ENCODE results near the gene ACOT7. TPM values are rescaled to one million over a fixed set of nuclear protein-coding genes. Genes with fewer than 3 reads are reported as not detected.
A peak's percentile ranks its signal among the peaks of the same experiment; 100 is the strongest.

ACOT7 gene
- polyA plus RNA-seq, 6 donors from 2014 or later = 1.8 to 3.7 (median 2.9) TPM

DNA sequence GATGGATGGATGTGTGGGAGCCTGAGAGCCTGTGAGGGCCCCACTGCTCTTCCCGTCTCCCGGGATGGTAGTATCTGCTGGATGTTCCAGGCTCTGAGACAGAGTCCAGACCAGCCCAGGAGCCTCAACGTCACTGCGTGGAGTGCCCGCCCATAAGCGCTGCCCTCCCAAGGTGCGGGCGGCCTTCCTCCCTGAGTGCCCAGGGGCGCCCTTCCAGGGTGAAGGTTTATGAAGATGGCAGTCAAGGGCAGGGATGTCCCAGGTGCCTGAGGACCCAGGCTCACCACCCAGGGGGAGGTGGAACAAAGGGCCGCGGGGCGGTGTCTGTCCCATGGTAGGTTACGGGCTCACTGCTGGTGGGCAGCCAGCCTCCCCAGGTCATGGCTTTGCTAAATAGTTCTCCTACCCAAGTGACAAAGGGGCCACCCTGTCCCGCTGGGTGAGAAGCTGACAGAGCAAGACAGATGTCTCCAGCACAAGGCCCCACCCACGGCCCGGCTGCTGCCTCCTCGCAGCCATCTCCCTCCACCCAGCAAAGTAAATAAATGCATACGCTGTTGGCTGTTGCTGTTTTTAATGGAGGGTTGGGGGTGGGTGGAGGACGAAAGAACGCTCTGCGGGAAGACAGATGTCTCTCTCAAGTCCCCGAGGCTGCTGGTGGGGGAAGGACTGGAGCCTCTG is 123.7 kb downstream of the ACOT7 start:
- H3K27me3 Mint-ChIP-seq = no peaks in the 10 kb centered on the region
- no peak for DNase-seq
- H3K9me3 Mint-ChIP-seq = no peaks in the 10 kb centered on the region
- no peaks in the 10 kb centered on the region for H3K4me1 Mint-ChIP-seq
- no peak overlapping the region for H3K27ac Mint-ChIP-seq
- ATAC-seq (ENCODE audit: low read depth in 2 of 2) = no peak
- H3K4me3 Mint-ChIP-seq = no peak overlapping the region
- no peaks in the 10 kb centered on the region for H3K36me3 Mint-ChIP-seq

DNA sequence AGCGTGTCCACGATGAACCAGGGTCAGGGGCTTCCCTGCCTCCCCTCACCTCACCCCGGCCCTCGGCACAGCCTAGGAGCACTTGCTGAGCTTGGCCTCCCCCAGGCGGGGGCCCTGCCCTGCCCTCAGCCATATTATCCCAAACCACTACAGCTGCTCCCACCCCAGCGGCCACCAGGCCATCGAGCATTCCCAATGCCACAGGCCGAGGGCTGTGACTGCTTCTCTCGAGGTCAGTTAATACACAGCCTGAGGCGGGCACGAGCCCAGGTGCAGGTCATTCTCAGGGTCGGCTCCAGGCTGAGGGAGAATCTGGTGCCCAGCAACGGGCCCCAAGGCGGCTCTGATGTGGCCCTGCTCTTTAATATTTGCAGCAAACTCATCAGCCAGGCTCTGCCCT is 124.3 kb downstream of the ACOT7 start:
- Mint-ChIP-seq H3K4me3 (no peak overlapping the region), H3K27me3 (no peaks in the 10 kb centered on the region), H3K36me3 (no peaks in the 10 kb centered on the region), H3K4me1 (no peaks in the 10 kb centered on the region), H3K9me3 (no peaks in the 10 kb centered on the region), H3K27ac (peak overlapping the region in 1 of 6 donors; percentile 54)
- no peak for ATAC-seq (ENCODE audit: low read depth in 2 of 2)
- no peak for DNase-seq

DNA sequence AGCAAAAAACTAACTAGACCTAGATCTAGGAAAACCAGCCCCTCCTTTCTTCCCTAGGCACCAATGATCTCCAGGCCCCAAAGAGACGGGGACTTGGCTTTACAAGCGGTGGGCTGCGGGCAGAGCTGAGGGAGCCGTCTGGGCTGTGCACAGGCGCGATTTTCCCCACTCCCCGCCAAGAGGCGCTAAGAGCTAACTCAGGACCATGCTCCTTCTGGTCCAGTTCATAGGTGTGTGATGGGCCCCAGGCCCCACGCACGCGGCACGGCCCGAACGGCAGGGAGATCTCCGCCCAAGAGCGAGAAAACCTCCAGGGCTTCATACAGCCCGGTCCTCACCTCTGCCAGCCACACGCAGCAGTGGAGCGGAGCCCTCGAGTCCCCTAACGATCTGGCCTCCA is 125.2 kb downstream of the ACOT7 start:
- H3K9me3 Mint-ChIP-seq = no peaks in the 10 kb centered on the region
- no peak for DNase-seq
- no peak overlapping the region for H3K4me3 Mint-ChIP-seq
- peaks cover 0 to 7% (median 6%) of the 10 kb centered on the region in 3 donors for H3K27me3 Mint-ChIP-seq
- ATAC-seq (ENCODE audit: low read depth in 2 of 2) = no peak
- no peaks in the 10 kb centered on the region for H3K36me3 Mint-ChIP-seq
- no peak overlapping the region for H3K27ac Mint-ChIP-seq
- H3K4me1 Mint-ChIP-seq = no peaks in the 10 kb centered on the region

DNA sequence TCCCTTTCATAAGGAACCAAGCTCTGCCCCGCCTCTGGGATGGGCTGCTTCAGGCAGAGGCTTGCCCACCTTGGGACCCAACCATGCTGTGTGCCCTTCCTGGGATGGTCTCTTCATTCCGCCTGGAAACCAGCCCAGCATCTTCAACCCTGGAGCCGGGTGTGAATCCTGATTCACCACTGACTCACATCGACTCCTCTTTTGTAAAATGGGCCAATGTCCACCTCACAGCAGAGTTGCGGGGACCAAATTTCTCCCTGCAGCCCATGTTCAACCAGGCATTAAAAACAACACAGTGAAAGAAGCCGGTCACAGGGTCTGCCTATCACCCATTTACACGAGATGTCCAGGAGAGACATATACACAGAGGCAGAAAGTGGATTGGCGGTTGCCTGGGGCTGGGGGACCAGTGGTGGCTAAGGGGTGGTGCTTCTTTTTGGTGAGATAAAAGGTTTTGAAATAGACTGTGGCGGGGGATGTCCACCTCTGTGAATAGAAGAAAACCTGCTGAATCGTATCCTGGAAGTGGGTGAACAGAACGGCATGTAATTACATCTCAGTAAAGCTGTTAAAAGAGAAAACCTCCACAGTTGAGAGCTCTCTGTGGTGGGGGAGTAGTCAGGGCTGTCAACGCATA is 125.8 kb downstream of the ACOT7 start:
- Mint-ChIP-seq H3K4me3 (no peak overlapping the region), H3K36me3 (no peaks in the 10 kb centered on the region), H3K27ac (peak overlapping the region in 2 of 6 donors; percentile 37 to 55), H3K27me3 (peaks cover 0 to 9% (median 8%) of the 10 kb centered on the region in 3 donors), H3K9me3 (no peaks in the 10 kb centered on the region), H3K4me1 (no peaks in the 10 kb centered on the region)
- no peak for ATAC-seq (ENCODE audit: low read depth in 2 of 2)
- DNase-seq = no peak

DNA sequence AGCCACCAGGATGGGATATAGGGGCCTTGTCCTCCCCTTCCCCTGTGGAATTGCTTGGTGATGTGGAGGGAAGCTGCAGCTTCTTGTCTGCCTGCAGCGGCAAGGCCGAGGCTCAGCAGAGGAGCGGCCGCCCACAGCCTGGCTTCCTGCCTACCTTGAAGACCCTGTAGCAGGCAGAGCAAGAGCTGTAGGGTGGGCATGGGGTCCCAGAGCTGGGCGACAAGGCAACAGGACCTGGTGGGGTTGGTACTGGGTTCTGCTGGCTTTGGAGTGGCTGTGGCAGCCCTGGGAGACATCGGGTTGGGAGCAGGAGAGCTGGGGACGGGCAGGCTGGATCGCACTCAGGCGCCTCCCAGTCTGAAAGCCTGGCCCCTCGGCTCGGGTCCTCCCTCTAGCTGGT is 126.9 kb downstream of the ACOT7 start:
- no peak overlapping the region for H3K27ac Mint-ChIP-seq
- DNase-seq = no peak
- no peaks in the 10 kb centered on the region for H3K9me3 Mint-ChIP-seq
- H3K36me3 Mint-ChIP-seq = no peaks in the 10 kb centered on the region
- H3K4me3 Mint-ChIP-seq = no peak overlapping the region
- no peak for ATAC-seq (ENCODE audit: low read depth in 2 of 2)
- peaks cover 0 to 8% (median 4%) of the 10 kb centered on the region in 3 donors for H3K4me1 Mint-ChIP-seq
- peaks cover 0 to 20% (median 20%) of the 10 kb centered on the region in 3 donors for H3K27me3 Mint-ChIP-seq

DNA sequence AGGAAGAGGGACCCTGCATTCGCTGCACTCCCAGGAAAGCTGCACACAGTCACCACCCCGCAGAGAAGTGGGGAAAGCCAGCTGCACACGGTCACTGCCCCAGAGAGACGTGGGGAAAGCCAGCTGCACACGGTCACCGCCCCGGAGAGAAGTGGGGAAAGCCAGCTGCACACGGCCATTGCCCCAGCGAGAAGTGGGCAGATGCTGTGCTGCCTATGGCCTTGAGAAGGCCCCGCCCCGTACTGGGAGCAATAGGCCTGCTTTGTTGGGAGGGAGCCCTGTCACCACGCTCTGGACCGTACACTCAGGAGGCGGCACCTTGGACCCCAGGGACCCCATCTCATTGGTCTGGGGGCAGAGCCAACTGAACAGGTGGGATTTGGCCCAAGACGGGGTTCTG is 128.4 kb downstream of the ACOT7 start:
- Mint-ChIP-seq H3K4me3 (no peak overlapping the region), H3K36me3 (no peaks in the 10 kb centered on the region)

DNA sequence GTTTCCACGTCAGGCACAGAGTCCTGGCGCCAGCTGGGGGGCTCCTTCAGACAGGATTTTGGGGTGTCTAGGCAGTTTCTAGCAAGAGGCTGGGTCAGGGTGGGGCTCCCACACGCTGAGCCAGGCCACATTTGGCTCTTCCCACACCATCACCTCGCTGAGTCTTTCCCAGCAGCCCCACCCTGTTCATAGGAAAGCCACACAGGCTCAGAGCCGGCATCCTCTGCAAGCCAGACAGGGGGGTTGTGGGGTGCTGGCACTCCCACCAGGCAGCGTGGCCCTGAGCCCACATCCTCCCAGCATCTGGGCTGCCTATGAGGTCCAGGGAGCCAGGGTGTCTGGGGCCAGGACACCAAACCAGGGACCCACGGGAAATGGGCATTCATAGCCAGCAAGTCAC is 129.9 kb downstream of the ACOT7 start:
- ATAC-seq (ENCODE audit: low read depth in 2 of 2) = no peak
- Mint-ChIP-seq H3K27me3 (peaks cover 10 to 36% (median 31%) of the 10 kb centered on the region in 3 donors), H3K27ac (peak overlapping the region in 1 of 6 donors; percentile 18), H3K36me3 (no peaks in the 10 kb centered on the region), H3K9me3 (no peaks in the 10 kb centered on the region), H3K4me3 (peak overlapping the region in 1 of 8 donors; percentile 39), H3K4me1 (peaks cover 0 to 20% (median 7%) of the 10 kb centered on the region in 3 donors)
- DNase-seq = no peak

More for the DNA sequence above, 128.4 kb downstream of the ACOT7 start:
- DNase-seq (no peak), ATAC-seq (ENCODE audit: low read depth in 2 of 2) (no peak)
- Mint-ChIP-seq H3K4me1 (peaks cover 0 to 12% (median 4%) of the 10 kb centered on the region in 3 donors), H3K9me3 (no peaks in the 10 kb centered on the region), H3K27me3 (peaks cover 0 to 24% (median 23%) of the 10 kb centered on the region in 3 donors), H3K27ac (no peak overlapping the region)

DNA sequence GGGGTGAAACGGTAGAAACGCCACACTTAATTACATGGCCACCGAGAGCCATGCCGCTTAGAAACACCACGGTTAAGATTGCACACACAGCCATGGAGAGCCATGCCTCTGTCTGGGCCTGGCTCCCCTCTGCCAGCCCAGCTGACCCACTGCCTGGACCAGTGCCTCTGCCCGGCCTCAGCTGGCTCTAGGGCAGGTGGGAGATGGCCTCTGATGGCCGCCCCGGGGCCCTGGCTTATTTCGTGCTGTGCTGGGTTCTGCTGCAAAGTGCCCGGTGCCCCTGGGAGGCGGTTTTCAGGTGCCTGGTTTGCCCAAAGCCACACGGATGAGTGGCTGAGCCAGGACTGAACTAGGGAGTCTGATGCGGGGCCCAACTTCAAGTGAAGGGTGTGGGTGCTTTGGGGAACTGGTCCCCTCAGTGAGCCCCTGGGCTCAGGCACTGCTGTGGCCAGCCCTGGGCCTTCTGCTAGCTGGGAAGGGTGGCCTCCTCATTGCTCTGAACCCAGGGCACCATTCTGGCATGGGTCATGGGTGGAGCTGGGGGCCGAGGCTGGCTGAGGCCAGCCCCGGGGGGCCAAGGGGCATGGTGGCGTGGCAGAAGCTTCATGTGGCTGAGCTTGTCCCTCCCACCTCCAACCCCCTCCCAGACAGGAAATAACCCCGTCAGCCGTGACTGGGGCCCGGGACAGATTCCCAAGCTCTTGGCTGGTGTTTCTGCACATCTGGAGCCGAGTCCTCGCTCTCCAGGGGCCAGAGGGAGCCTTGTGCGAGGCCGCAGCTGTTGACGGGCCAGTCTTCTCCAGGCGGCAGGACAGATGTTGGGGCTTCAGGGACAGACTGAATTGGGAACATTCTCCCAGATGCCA is 130.8 kb downstream of the ACOT7 start:
- ATAC-seq (ENCODE audit: low read depth in 2 of 2) (no peak), DNase-seq (no peak)
- H3K27ac Mint-ChIP-seq = no peak overlapping the region
- peaks cover 10 to 46% (median 32%) of the 10 kb centered on the region in 3 donors for H3K27me3 Mint-ChIP-seq
- H3K4me1 Mint-ChIP-seq = peaks cover 0 to 20% (median 7%) of the 10 kb centered on the region in 3 donors
- H3K4me3 Mint-ChIP-seq = peak overlapping the region in 2 of 8 donors; percentile 61 to 73
- H3K9me3 Mint-ChIP-seq = no peaks in the 10 kb centered on the region
- no peaks in the 10 kb centered on the region for H3K36me3 Mint-ChIP-seq

DNA sequence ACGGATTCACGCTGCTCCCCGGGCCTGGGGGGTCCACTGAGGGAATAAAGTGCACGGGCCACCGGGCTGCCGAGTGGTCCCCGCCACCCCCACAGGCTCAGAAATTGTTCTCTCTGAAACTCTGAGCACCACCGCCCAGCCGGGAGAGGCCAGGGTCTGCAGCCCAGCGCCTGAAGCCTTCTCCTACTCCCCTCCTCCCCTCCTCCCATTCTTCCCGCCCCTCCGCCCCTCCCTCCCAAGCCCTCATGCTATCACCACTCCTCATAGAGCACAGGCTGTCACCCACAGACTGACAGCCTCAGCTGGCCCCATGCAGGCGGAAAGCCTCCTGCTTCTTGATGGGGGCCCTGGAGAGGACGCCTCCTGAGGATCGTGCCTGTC is 132.0 kb downstream of the ACOT7 start:
- Mint-ChIP-seq H3K27ac (no peak overlapping the region), H3K9me3 (no peaks in the 10 kb centered on the region), H3K4me1 (peaks cover 0 to 20% (median 7%) of the 10 kb centered on the region in 3 donors), H3K36me3 (no peaks in the 10 kb centered on the region), H3K27me3 (peaks cover 14 to 57% (median 43%) of the 10 kb centered on the region in 3 donors), H3K4me3 (peak overlapping the region; percentile 63 to 85 (median 72))
- no peak for ATAC-seq (ENCODE audit: low read depth in 2 of 2)
- no peak for DNase-seq

DNA sequence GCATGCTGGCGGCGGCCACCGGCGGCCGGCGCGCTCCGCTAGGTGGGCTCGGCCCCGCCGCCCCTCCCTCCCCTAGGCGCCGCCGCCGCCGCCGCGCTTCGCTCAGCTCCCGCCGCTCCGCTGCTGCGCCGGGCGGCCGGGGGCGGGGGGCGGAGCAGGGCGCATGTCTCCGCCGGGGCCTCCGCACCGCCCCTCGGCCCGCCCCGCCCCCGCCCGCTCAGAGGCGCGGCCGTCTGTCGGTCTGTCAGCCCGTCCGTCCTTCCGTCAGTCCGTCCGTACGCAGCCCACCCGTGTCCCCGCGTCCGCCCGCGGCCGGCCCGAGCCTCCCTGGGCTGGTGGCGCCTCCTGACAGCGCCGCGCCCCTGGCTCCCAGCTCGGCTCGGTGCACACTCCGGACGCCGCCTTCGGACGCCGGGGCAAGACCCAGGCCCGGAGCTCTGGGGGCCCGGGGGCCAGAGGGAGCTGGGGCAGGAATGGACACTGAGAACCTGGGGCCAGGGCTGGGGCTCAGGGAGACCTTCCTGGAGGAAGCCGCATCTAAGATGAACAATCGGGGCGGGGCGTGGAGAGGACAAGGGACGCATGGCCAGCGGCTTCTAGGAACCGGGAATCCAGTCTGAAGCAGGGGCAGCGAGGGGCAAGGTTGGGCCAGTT is 132.5 kb downstream of the ACOT7 start, which contains the start of gene GPR153:
Gene GPR153, minus strand, starts transcription at position 138 of the 654 bp plus-strand sequence. CDS start 6,193 bp downstream, outside the sequence.
- ATAC-seq (ENCODE audit: low read depth in 2 of 2) = peak; percentile 26 to 40
- Mint-ChIP-seq H3K27me3 (peaks cover 16 to 59% (median 43%) of the 10 kb centered on the region in 3 donors), H3K27ac (no peak within 1 kb of the TSS), H3K4me3 (peak within 1 kb of the TSS; percentile 63 to 85 (median 72)), H3K4me1 (peaks cover 0 to 20% (median 7%) of the 10 kb centered on the region in 3 donors), H3K9me3 (no peaks in the 10 kb centered on the region), H3K36me3 (no peaks in the 10 kb centered on the region)
- no peak for DNase-seq

DNA sequence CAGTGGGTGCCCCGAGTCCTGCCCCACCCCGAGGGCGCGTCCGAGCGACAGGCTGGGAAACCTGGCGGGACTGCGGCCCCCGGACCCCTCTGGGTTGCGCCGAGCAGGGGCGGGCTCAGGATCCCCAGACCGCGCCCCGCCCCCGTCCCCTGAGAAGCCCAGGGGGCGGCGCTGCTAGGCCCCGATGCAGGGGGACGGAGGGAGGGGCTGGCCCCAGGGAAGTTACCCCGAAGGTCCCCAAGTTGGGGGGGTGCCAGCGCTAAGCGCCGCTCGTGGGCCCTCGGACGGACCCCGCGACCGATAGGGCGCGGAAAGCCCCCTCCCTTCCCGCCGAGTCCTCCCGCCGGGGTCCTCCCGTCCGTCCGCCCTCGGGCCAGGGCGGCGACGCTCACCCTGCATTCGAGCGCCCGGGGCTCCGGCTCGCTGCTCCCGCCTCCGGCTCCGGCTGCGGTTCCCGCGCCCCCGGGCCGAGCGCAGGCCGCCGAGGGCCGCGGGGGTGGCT is 133.1 kb downstream of the ACOT7 start:
- Mint-ChIP-seq H3K36me3 (no peaks in the 10 kb centered on the region), H3K4me3 (peak overlapping the region in 1 of 8 donors; percentile 58)
- DNase-seq = no peak

DNA sequence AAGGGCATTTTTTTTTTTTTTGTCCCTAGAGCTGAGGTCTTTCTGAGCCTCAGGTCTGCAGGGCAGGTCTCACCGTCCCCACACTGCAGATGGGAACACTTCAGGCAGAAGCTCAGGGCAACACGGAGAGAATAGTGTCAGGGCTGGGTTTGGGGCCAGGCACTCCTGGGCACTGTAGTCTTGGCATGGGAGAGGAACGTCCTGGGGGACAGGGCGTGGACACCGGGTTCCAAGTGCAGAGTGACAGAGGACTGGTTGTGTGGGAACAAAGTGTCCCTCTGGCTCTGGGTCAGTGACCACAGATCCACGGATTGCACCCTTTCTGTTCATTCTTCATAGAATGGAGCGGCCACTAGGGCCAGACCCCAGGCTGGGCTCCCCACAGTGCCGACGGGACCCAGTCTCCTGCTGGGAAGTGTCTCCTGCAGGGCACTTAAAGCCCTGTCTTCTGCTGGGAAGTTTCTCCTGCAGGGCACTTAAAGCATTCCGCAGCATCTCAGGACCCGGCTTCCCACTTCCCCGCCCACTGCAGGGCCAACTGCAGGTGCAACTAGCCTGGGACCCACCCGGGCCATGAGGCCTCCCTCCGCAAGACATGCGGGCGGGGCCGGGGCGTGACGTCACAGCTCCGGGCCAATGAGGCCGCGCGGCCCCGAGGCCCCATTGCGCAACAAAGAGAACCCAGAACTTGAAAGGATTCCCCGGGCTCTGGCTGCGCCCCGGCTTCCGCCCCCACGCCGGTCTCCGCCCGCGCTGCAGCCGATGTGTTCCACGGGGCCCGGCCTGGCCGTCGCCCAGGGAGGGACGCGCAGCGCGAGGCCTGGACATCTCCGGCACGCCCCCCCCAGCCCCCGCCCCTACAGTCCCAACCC is 133.8 kb downstream of the ACOT7 start:
- Mint-ChIP-seq H3K27me3 (peaks cover 16 to 59% (median 43%) of the 10 kb centered on the region in 3 donors), H3K27ac (peak overlapping the region in 1 of 6 donors; percentile 12), H3K4me1 (peaks cover 0 to 20% (median 7%) of the 10 kb centered on the region in 3 donors), H3K36me3 (no peaks in the 10 kb centered on the region), H3K4me3 (peak overlapping the region; percentile 56 to 84 (median 70)), H3K9me3 (no peaks in the 10 kb centered on the region)
- ATAC-seq (ENCODE audit: low read depth in 2 of 2) = peak; percentile 83
- peak; percentile 58 for DNase-seq

More for the DNA sequence above, 133.1 kb downstream of the ACOT7 start:
- peak; percentile 48 to 49 for ATAC-seq (ENCODE audit: low read depth in 2 of 2)
- H3K27ac Mint-ChIP-seq = no peak overlapping the region
- H3K27me3 Mint-ChIP-seq = peaks cover 16 to 59% (median 43%) of the 10 kb centered on the region in 3 donors
- no peaks in the 10 kb centered on the region for H3K9me3 Mint-ChIP-seq
- H3K4me1 Mint-ChIP-seq = peaks cover 0 to 20% (median 7%) of the 10 kb centered on the region in 3 donors

All from naive B cell (primary cell).